Activated gamma-delta T cell treated with Interleukin-2 at 50 U/mL for 16 hours (primary cell): ENCODE measurements around the gene EHD2.
A peak's percentile ranks its signal among the peaks of the same experiment; 100 is the strongest.
"Not testable (repeated sequence)": the region's sequence is repeated elsewhere in the genome, so short reads cannot be mapped to it uniquely, and the experiment has no call there.

Experiments used
- DNase-seq: peaks from one replicate; pipeline ENCODE4 v3.0.0-alpha.2; 2020

Gene EHD2, protein sequence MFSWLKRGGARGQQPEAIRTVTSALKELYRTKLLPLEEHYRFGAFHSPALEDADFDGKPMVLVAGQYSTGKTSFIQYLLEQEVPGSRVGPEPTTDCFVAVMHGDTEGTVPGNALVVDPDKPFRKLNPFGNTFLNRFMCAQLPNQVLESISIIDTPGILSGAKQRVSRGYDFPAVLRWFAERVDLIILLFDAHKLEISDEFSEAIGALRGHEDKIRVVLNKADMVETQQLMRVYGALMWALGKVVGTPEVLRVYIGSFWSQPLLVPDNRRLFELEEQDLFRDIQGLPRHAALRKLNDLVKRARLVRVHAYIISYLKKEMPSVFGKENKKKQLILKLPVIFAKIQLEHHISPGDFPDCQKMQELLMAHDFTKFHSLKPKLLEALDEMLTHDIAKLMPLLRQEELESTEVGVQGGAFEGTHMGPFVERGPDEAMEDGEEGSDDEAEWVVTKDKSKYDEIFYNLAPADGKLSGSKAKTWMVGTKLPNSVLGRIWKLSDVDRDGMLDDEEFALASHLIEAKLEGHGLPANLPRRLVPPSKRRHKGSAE

DNA sequence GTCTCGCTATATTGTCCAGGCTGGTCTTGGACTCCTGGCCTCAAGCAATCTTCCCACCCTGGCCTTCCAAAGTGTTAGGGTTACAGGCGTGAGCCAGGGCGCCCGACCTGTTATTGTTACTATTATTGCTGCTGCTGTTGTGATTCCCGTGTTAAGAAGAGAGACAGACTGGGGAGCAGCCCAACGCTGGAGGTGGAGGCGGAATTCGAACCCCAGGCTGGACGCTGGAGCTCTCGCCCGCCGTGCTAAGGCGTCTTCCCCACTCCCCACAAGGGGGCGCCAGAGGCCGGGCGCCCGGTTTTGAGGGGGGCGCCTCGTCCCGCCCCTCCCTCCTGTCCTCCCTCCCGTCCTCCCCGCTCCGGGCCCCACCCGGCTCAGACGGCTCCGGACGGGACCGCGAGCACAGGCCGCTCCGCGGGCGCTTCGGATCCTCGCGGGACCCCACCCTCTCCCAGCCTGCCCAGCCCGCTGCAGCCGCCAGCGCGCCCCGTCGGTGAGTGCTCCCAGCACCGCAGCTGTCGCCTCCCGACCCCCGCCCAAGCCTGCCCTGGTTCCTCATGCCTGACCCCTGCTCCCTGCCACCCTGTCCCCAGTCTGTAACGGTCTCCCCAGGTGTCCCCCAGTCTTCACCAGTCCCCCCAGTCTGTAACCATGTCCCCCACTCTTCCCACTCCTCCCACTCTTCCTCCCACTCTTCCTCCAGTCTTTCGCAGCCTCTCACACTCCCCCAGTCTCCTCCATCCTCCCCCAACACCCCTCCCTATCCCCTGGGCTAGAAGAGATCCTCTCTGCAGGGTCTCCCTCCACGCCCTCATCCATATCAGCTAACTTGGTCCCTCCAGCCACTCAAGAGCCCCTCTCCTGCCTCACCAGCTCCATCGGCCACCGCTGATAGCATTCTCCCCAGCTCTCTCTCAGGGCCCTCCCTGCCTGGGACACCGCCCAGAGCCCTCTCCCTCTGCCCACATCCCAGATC lies at the start of gene EHD2:
EHD2 (plus strand) TSS at position 377 of the 976 bp plus-strand sequence. CDS start 3,191 bp downstream, outside the sequence.
- DNase-seq: peak; percentile 38

DNA sequence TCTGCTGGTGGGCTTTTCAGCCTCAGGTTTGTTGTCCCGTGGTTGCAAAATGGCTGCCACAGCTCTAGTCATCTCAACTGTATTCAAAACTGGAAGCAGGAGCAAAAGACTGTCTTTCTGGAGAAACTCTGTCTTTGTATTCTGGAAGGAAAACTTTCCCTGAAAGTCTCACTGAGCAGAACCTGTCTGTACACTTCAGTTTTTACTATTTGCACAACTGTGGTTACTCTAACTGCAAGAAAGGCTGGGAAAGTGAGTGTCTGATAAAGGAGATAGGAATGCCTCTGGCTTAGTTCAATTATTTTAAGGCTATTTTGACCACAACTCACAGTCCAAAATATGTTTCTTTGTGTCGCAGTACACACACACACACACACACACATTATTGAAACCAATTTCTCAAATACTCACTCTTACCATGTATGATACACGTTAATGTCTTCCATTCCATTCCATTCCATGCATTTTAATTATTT lies 49.7 kb upstream of the EHD2 start:
- no peak for DNase-seq

DNA sequence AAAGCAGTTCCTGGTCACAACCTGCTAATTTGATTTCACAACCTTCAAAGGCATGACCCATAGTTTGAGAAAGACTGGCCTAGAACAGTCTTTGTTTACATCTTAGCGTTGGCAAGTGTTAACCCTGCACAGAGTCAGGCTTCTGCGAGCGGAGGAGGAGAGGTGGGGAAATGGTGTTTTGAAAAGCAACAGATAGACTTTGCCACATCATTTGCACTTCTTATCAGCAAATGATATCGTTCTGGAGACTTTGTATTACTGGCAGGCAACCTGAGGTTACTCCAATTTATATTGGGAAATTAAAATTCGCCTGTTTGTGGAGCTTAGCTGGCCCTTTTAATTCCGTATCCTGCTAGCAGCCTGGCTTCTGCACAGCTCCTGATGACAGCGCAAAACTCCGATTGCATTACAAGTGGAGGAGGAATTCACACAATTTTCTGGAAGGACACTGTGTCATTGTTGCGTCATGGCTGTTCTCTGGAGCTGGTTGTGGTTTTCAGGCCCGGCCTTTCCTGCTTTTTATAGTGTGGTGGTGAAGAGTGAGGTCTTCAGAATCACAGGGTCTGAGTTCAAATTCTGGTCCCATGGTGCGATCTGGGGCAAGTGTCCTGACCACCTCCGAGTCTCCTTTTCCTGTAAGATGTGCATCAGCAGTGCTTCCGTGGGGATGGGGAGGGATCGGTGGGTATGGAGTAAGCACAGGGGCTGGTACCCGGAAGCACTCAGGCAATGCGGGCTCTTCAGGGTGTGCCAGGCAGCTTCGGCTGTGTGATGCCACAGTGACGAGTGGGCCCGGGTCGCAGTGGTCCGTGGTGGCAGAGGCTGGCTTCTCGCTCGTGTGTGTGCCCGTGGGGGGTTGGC lies 49.1 kb upstream of the EHD2 start:
- no peak for DNase-seq

DNA sequence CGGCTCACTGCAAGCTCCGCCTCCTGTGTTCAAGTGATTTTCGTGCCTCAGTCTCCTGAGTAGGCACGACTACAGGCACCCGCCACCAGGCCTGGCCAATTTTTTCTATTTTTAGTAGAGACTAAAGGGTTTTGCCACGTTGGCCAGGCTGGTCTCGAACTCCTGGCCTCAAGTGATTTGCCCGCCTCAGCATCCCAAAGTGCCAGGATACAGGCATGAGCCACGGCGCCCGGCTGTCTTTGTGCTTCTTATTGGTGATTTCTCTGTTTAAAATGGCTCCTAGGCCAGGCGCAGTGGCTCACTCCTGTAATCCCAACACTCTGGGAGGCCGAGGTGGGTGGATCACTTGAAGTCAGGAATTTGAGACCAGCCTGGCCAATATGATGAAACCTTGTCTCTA lies 44.7 kb upstream of the EHD2 start:
- DNase-seq: not testable (repeated sequence)

DNA sequence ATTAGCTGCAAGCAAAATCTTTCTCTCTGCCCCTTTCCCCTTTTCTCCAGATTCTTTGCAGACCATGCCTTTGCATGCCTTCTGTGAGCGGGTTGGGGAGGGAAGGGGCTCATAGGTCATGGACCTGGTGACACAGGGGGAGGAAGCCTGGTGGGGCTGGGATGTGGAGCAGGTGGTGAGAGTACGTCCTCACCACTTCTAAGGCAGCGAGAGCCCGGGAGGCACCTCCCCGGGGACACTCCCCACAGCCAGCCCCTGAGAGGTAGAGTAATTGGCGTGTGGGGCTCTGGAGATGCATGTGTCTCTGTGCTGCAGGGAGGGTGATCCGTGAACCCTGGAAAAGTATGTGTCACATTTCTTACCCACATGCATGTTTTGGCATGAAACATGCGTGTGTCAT lies 42.5 kb upstream of the EHD2 start:
- no peak for DNase-seq

DNA sequence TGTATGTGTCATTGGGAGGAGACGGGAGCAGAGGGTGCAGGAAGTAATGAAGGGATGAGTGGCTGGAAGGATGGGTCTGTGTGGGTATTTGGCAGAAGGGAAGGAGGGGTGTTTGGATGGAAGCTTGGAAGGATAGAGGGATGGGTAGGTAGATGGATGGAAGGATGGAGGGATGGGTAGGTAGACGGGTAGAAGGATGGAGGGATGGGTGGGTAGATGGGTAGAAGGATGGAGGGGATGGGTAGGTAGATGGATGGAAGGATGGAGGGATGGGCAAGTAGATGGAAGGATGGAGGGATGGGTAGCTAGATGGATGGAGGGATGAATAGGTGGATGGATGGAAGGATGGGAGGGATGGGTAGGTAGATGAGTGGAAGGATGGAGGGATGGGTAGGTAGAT lies 41.7 kb upstream of the EHD2 start:
- DNase-seq: no peak

DNA sequence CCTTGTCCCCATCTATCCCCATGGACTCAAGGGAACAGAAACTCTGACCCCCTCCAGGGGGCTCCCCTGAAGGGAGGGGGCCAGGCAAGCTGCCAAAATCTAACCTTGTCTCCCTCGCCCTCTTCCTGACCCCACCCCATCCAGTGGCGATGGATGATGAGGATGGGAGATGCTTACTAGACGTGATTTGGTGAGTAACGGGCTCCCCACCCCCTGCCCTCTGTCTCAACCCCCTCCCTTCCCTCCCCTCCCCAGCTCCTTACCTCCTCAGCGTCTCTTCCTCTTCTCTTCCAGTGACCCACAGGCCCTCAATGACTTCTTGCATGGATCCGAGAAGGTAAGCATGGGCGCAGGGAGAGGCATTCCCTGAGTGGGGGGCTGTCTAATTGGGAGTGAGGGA lies 39.8 kb upstream of the EHD2 start:
- no peak for DNase-seq

DNA sequence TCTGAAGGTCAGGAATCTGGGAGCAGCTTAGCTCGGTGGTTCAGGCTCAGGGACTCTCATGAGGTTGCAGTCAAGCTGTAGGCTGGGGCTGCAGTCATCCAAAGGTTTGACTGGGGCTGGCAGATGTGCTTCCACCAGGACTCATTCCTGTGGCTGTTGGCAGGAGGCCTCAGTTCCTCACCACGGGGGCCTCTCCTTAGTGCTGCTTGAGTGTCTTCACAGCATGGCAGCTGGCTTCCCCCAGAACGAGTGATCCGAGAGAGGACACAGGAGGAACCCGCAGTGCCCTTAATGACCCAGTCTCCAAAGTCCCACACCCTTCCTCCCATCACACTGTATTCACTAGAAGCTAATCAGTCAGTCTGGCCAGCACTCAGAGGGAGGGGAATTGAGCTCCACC lies 38.7 kb upstream of the EHD2 start:
- no peak for DNase-seq

DNA sequence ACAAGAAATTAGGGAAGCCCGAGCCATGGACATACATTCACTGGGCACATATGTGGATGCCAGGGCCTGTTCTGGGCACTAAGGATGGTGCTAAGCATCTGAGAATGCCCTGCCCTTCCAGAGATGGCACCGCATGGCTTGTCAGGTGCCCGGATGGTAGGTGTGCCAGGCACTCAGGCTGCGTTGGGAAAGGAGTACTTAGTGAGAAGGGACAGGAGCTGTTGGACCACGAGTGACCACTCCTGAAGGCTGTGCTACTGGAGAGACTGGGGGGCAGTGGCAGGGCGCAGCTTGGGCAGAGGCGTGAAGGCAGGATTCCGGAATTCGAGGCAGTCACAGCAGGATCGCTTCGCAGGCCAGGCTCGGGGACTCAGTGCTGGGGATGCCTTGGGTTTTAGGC lies 38.0 kb upstream of the EHD2 start:
- no peak for DNase-seq

DNA sequence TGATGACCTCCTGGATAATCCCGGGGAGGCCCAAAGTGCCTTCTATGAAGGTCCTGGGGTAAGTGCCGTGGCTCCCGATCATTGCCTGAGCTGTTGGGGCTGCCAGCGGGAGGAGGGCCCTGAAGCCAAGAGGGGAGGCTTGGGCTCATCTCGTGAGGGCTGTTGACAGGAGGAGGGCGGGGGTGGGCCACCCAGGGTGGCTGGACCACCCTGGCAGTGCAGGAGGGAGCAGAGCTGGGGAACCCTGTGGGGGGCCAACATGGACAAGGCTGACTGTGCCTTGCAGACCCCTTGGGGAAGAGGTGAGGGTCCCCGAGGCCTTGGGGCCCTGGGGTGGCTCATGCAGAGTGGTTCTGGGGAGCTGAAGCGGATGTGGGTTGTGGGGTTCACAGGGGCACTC lies 37.4 kb upstream of the EHD2 start:
- DNase-seq: no peak

DNA sequence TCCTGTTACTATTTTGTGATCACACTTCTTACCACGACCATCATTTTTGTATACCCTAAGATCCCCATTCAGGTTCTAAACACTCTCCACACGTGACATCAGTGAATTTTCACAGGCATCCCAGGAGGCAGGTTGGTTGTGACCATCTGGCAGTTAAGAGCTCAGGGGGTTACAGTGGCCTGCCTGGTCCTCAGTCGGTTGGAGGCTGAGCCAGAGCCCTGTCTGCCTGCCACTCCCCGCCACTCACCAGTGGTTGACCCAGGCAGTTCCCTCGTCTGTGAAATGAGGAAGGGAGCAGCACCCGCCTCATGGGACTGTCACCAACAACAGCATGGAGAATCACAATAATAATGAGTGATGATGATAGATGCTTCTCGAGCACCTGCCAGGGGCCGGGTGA lies 36.4 kb upstream of the EHD2 start:
- no peak for DNase-seq

DNA sequence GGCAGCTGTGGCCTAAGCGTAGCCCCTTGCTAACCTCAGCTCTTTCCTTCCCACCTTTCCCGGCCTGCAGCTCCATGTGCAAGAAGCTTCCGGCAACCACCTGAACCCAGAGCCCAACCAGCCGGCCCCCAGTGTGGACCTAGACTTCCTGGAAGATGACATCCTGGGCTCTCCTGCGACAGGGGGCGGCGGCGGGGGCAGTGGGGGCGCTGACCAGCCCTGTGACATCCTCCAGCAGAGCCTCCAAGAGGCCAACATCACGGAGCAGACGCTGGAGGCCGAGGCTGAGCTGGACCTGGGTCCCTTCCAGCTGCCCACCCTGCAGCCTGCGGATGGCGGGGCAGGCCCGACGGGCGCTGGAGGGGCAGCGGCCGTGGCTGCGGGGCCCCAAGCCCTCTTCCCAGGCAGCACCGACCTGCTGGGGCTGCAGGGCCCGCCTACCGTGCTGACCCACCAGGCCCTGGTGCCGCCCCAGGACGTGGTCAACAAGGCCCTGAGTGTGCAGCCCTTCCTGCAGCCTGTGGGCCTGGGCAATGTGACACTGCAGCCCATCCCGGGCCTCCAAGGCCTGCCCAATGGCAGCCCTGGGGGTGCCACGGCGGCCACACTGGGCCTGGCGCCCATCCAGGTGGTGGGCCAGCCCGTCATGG lies 33.8 kb upstream of the EHD2 start:
- no peak for DNase-seq

DNA sequence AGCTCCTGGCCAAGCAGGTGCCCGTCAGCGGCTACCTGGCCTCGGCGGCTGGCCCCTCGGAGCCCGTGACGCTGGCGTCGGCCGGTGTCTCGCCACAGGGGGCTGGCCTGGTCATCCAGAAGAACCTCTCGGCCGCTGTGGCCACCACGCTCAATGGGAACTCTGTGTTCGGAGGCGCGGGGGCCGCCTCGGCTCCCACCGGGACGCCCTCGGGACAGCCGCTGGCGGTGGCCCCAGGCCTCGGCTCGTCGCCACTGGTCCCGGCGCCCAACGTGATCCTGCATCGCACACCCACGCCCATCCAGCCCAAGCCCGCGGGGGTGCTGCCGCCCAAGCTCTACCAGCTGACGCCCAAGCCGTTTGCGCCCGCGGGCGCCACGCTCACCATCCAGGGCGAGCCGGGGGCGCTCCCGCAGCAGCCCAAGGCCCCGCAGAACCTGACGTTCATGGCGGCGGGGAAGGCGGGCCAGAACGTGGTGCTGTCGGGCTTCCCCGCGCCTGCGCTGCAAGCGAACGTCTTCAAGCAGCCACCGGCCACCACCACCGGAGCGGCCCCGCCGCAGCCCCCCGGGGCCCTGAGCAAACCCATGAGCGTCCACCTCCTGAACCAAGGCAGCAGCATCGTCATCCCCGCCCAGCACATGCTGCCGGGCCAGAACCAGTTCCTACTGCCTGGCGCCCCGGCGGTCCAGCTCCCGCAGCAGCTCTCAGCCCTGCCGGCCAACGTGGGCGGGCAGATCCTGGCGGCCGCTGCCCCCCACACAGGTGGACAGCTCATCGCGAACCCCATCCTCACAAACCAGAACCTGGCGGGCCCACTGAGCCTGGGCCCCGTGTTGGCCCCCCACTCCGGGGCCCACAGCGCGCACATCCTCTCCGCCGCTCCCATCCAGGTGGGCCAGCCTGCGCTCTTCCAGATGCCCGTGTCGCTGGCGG lies 33.0 kb upstream of the EHD2 start:
- DNase-seq: no peak

DNA sequence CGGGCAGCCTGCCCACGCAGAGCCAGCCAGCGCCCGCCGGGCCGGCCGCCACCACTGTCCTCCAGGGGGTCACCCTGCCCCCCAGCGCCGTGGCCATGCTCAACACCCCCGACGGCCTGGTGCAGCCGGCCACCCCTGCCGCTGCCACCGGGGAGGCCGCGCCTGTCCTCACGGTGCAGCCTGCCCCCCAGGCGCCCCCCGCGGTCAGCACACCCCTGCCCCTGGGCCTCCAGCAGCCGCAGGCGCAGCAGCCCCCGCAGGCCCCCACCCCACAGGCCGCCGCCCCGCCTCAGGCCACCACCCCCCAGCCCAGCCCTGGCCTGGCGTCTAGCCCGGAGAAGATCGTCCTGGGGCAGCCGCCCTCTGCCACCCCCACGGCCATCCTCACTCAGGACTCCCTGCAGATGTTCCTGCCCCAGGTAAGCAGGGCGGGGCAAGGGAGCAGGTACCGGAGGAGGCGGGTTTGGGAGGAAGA lies 32.3 kb upstream of the EHD2 start:
- DNase-seq: no peak

DNA sequence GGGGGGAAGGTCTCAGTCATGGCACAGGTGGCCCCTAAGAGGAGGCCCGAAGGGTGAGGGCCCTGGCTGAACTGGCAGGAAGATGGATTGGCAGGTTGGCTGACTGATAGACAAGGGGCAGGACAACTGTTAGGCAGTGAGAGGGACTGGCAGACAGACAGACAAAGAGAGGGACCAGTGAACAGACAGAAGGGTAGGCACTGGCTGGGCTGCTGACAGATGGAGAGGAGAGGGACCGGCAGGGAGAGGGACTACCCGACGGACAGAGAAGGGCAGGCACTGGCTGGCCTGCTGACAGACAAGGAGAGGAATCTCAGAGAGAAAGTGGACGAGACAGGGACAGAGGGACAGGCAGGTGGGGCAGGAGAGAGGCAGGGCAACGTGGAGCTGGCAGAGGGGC lies 31.8 kb upstream of the EHD2 start:
- DNase-seq: no peak

DNA sequence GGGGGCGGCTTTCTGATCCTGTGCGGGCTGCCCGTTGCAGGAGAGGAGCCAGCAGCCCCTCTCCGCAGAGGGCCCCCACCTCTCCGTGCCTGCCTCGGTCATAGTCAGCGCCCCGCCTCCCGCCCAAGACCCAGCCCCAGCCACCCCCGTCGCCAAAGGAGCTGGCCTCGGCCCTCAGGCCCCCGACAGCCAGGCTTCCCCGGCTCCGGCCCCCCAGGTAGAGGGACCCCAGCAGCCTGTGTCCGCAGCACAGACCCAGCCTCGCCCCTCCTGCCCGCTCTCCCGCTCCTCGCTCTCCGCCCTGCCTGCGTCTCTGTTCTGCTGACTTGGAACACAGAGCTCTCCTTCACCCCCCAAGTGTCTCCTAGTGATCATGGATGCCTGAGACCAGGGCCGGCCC lies 31.3 kb upstream of the EHD2 start:
- DNase-seq: no peak

DNA sequence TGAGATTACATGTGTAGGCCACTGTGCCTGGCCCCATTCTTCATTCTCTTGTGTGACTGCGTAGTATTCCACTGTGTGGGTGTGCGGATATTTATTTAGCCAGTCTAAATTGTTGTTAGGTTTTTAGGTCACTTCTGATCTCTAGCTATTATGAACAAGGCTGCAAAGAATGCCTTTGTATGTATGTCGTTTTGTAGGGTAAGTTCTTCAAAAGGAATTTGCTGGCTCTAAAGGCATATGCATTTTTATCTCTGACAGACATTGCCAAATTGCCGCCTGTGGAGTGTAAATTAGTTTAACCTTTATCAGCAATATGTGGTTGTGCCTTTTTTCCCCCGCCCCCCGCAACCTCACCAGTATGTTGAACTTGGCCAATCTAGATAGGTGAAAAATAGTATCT lies 30.3 kb upstream of the EHD2 start:
- no peak for DNase-seq

DNA sequence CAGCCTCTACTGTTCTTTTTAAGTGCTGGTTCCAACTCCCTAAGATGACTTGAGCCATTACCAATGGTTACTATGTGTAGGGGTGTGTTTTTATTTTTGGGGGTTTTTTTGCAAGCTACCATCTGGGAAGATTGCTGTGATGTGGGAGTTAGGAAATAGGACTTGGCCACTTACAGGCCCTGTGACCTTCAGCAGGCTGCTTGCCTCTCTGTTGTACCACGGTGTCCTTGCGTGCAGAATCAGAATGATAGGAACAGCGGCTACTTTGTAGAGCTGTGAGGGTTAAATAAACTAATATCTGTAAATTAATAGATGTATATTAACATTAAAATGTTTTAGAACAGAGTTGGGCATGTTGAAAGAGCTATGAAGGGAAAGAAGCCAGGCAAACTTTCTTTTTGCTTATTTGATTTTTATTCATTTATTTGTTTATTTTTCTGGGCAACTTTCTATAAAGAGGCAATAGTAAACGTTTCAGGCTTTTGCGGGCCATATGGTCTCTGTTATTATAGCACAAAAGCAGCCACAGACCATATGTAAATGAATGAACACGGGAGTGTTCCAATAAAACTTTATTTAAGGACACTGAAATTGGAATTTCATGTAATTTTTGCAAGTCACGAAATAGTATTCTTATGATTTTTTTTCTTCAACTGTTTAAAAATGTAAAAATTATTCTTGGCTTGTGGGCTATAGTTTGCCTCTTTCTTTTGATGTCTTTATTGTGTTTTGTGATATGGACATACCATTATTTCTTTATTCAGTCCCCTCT lies 26.4 kb upstream of the EHD2 start:
- DNase-seq: no peak

DNA sequence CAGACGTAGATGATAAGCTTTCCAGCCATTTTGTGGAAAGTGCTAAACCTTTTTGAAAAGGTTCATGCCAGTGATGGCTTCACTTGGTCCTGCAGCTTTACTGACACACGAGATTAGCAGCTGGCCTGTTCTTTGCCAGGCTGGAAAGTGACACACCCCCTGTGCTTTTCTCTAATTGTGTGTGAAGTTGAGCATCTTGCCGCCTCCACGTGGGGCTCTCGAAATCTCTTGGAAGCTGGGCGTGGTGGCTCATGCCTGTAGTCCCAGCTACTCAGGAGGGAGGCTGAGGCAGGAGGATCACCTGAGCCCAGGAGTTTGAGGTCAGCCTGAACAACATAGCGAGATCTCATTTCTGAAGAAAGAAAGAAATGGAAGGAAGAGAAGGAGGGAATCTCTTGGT lies 25.3 kb upstream of the EHD2 start:
- DNase-seq: no peak

DNA sequence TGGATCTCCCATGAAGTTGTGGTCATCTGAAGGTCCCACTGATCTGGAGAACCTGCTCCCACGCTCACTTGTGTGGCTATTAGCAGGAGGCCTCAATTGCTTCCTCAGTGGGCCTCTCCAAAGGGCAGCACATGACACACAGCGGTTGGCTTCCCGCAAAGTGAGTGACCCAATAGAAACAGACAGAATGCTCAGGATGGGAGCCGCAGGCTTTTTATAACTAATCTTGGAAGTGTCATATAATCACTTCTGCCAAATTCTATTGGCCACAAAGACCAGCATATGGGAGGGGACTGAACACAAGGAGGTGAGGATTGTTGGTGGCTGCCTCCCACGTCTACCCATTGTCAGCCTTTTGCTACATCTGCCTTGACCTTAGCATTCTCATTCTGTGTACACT lies 22.1 kb upstream of the EHD2 start:
- DNase-seq: no peak
